OCI-LY3 (cell line): ENCODE measurements around the gene CD3G.

ENCODE experiments used
- H2AFZ ChIP-seq: fragments of 200-600, 300-600 bp; shearing (Covaris generic); 2 replicates; pipeline ENCODE4 v1.6.0; 2014; ENCODE audit warnings: antibody characterized with exemption, low read depth, low read length
- H3K27ac ChIP-seq: fragments of 200-600, 300-600 bp; sonication (generic); 2 replicates; pipeline ENCODE4 v1.5.1; 2014; ENCODE audit warnings: mild to moderate bottlenecking, low read length, moderate library complexity, mixed read lengths
- H3K27me3 ChIP-seq: fragments of 200-600, 300-600 bp; sonication (generic); 2 replicates; pipeline ENCODE4 v1.6.1; 2014; ENCODE audit warnings: low read depth, low read length, mixed read lengths
- H3K36me3 ChIP-seq: fragments of 200-600, 300-600 bp; sonication (generic); replicated peaks from 2 replicates; pipeline ENCODE3; 2014; ENCODE audit warnings: low read depth, low read length, mixed read lengths
- H3K4me1 ChIP-seq: fragments of 300-600, 200-600 bp; sonication (generic); 2 replicates; pipeline ENCODE4 v1.6.1; 2014; ENCODE audit warnings: low read length, mixed read lengths
- H3K4me2 ChIP-seq: fragments of 200-600, 300-600 bp; sonication (generic); 2 replicates; pipeline ENCODE4 v1.6.1; 2014; ENCODE audit warnings: low read length, mixed read lengths
- H3K4me3 ChIP-seq: fragments of 300-600, 200-600 bp; sonication (generic); 2 replicates; pipeline ENCODE4 v1.5.1; 2014; ENCODE audit warnings: antibody characterized with exemption, mild to moderate bottlenecking, low read length, moderate library complexity
- H3K79me2 ChIP-seq: fragments of 300-600, 200-600 bp; shearing (Covaris generic); 2 replicates; pipeline ENCODE4 v1.6.1; 2014; ENCODE audit warnings: mild to moderate bottlenecking, low read length, mixed read lengths
- H3K9ac ChIP-seq: fragments of 300-600, 200-600 bp; shearing (Covaris generic); 2 replicates; pipeline ENCODE4 v1.6.0; 2014; ENCODE audit warnings: mild to moderate bottlenecking, low read length, moderate library complexity
- H3K9me3 ChIP-seq: fragments of 200-600, 300-600 bp; shearing (Covaris generic); 2 replicates; pipeline ENCODE4 v1.6.1; 2014; ENCODE audit warnings: low read length, mixed read lengths; ENCODE audit not compliant: insufficient read depth
- H4K20me1 ChIP-seq: fragments of 200-600, 300-600 bp; sonication (generic); 2 replicates; pipeline ENCODE4 v1.6.1; 2016; ENCODE audit warnings: low read length, mixed read lengths; ENCODE audit not compliant: insufficient read depth
- CTCF ChIP-seq: fragments of 200-600, 300-600 bp; sonication (generic); IDR thresholded peaks from 2 replicates; pipeline ENCODE4 v1.5.1; 2014; ENCODE audit warnings: antibody characterized with exemption, low read length, low read depth
- EZH2phosphoT487 ChIP-seq: fragments of 200-600 bp; shearing (Covaris generic); IDR thresholded peaks from 2 replicates; pipeline ENCODE4 v1.6.1; 2018; ENCODE audit warnings: antibody characterized with exemption, mixed run types, low read depth

The CD3G gene

DNA sequence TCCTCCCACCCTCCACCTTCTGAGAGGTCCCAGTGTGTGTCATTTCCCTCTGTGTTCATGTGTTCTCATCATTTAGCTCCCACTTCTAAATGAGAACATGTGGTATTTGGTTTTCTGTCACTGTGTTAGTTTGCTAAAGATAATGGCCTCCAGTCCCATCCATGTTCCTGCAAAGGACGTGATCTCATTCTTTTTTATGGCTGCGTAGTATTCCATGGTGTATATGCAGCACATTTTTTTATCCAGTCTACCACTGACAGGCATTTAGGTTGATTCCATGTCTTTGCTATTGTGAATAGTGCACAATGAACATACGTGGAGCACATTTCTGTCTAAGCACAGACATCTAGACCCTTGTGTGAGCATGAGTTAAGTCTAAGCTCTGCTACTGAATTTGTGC lies 33.9 kb upstream of the CD3G start:
- H3K9me3 ChIP-seq = no peaks in the 10 kb centered on the region
- H3K79me2 ChIP-seq = no peaks in the 10 kb centered on the region
- no peak overlapping the region for H3K4me3 ChIP-seq
- no peak overlapping the region for H3K4me2 ChIP-seq
- H3K4me1 ChIP-seq = no peaks in the 10 kb centered on the region
- TF ChIP-seq CTCF (no peak), EZH2phosphoT487 (no peak)
- H2AFZ ChIP-seq = no peak overlapping the region
- H3K27ac ChIP-seq = no peak overlapping the region
- H3K27me3 ChIP-seq = peaks cover 13% of the 10 kb centered on the region
- H4K20me1 ChIP-seq = no peaks in the 10 kb centered on the region
- no peak overlapping the region for H3K9ac ChIP-seq
- H3K36me3 ChIP-seq = no peaks in the 10 kb centered on the region

GRCh38 chr11:118310781-118311485 lies 33.2 kb upstream of the CD3G start:
- H3K4me2 ChIP-seq = no peak overlapping the region
- H3K36me3 ChIP-seq = no peaks in the 10 kb centered on the region
- no peak for TF ChIP-seq CTCF
- TF ChIP-seq EZH2phosphoT487 = no peak
- no peaks in the 10 kb centered on the region for H3K4me1 ChIP-seq
- H3K4me3 ChIP-seq = no peak overlapping the region
- H4K20me1 ChIP-seq = no peaks in the 10 kb centered on the region
- peaks cover 13% of the 10 kb centered on the region for H3K27me3 ChIP-seq
- H3K9me3 ChIP-seq = no peaks in the 10 kb centered on the region
- H3K9ac ChIP-seq = no peak overlapping the region
- H2AFZ ChIP-seq = no peak overlapping the region
- H3K27ac ChIP-seq = no peak overlapping the region
- H3K79me2 ChIP-seq = no peaks in the 10 kb centered on the region

DNA sequence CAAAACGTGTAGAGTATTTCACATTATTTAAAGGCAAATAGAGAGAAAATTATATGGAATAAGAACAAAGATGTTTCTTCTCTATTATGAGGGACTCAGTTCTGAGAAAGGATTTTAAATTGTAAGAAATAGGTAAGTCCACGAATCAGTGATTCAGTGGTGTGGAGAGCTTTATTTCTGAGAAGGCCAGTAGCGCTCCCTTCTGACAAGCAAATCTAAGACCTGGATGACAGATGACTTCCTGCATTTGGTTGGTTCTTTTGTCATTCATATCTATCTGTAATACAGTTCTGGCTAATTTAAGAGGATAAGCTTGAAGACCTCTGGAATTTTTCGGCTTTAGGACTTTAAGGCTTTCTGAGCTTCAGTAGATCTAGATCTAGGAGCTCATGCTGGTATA lies 32.6 kb upstream of the CD3G start:
- H3K27me3 ChIP-seq = peaks cover 13% of the 10 kb centered on the region
- no peak overlapping the region for H3K4me2 ChIP-seq
- H4K20me1 ChIP-seq = no peaks in the 10 kb centered on the region
- no peaks in the 10 kb centered on the region for H3K79me2 ChIP-seq
- no peaks in the 10 kb centered on the region for H3K36me3 ChIP-seq
- H3K4me3 ChIP-seq = no peak overlapping the region
- no peak overlapping the region for H3K27ac ChIP-seq
- H2AFZ ChIP-seq = no peak overlapping the region
- H3K4me1 ChIP-seq = peaks cover 5% of the 10 kb centered on the region
- no peaks in the 10 kb centered on the region for H3K9me3 ChIP-seq
- TF ChIP-seq EZH2phosphoT487 (no peak), CTCF (no peak)
- no peak overlapping the region for H3K9ac ChIP-seq

- Histone ChIP-seq H3K36me3 (no peaks in the 10 kb centered on the region), H3K9me3 (no peaks in the 10 kb centered on the region), H3K27me3 (peaks cover 13% of the 10 kb centered on the region), H2AFZ (no peak overlapping the region), H3K4me2 (no peak overlapping the region), H3K4me1 (peaks cover 12% of the 10 kb centered on the region), H3K79me2 (no peaks in the 10 kb centered on the region), H3K9ac (no peak overlapping the region), H3K27ac (no peak overlapping the region), H3K4me3 (no peak overlapping the region), H4K20me1 (no peaks in the 10 kb centered on the region)
- TF ChIP-seq EZH2phosphoT487 = no peak
- TF ChIP-seq CTCF = no peak
Measured at GRCh38 chr11:118312328-118312727, 31.8 kb upstream of the CD3G start.
